COLO668 (cell line): ENCODE results near the gene COL8A2.
A peak's percentile ranks its signal among the peaks of the same experiment; 100 is the strongest.
"Not testable (repeated sequence)": the region's sequence is repeated elsewhere in the genome, so short reads cannot be mapped to it uniquely, and the experiment has no call there.

ENCODE experiments used
- DNase-seq: peaks from one replicate; lab custom pipeline; 2025; ENCODE audit not compliant: unreplicated experiment; lab: John Stamatoyannopoulos, UW

Gene COL8A2

GRCh38 chr1:36125129-36125991 lies at the start of gene COL8A2:
COL8A2 (minus strand) TSS chr1:36125222; CDS start chr1:36100242, 24,980 bp downstream.
- DNase-seq = no peak

GRCh38 chr1:36174713-36175112 lies 49.7 kb upstream of the COL8A2 start:
- DNase-seq = peak; percentile 75

- no peak for DNase-seq
Measured at GRCh38 chr1:36172983-36173382, 48.0 kb upstream of the COL8A2 start.

GRCh38 chr1:36172017-36172747 lies 47.2 kb upstream of the COL8A2 start:
- no peak for DNase-seq

GRCh38 chr1:36170643-36171412 lies 45.8 kb upstream of the COL8A2 start:
- DNase-seq = no peak

- no peak for DNase-seq
Measured at GRCh38 chr1:36168514-36168913, 43.5 kb upstream of the COL8A2 start.

- no peak for DNase-seq
Measured at GRCh38 chr1:36166938-36167905, 42.2 kb upstream of the COL8A2 start.

- no peak for DNase-seq
Measured at GRCh38 chr1:36166136-36166535, 41.1 kb upstream of the COL8A2 start.

GRCh38 chr1:36165145-36165544 lies 40.1 kb upstream of the COL8A2 start:
- DNase-seq = no peak

- DNase-seq = no peak
Measured at GRCh38 chr1:36164361-36164760, 39.3 kb upstream of the COL8A2 start.

GRCh38 chr1:36163426-36163825 lies 38.4 kb upstream of the COL8A2 start:
- DNase-seq = no peak

GRCh38 chr1:36162680-36163239 lies 37.7 kb upstream of the COL8A2 start:
- no peak for DNase-seq

- DNase-seq = no peak
Measured at GRCh38 chr1:36161641-36162531, 36.9 kb upstream of the COL8A2 start.

- DNase-seq = peak; percentile 72
Measured at GRCh38 chr1:36160949-36161485, 36.0 kb upstream of the COL8A2 start.

GRCh38 chr1:36160388-36160948 lies 35.4 kb upstream of the COL8A2 start:
- no peak for DNase-seq

- DNase-seq = no peak
Measured at GRCh38 chr1:36159614-36160387, 34.8 kb upstream of the COL8A2 start.

- not testable (repeated sequence) for DNase-seq
Measured at GRCh38 chr1:36158827-36159252, 33.8 kb upstream of the COL8A2 start.
